NT2/D1 (cell line): ENCODE results near the gene PKN1.
A peak's percentile ranks its signal among the peaks of the same experiment; 100 is the strongest.

Source experiments
- DNase-seq: peaks from one replicate; pipeline ENCODE4 v3.0.0-alpha.2; 2011; ENCODE audit warnings: low read depth, low spot score
- H3K27me3 ChIP-seq: 2 replicates; pipeline ENCODE4 v1.6.0; 2011; ENCODE audit warnings: mild to moderate bottlenecking; ENCODE audit not compliant: insufficient read length, insufficient read depth
- H3K36me3 ChIP-seq: 2 replicates; pipeline ENCODE4 v1.6.1; 2011; ENCODE audit warnings: mild to moderate bottlenecking, low read length, mixed read lengths; ENCODE audit not compliant: insufficient read depth, insufficient read length
- H3K4me1 ChIP-seq: 2 replicates; pipeline ENCODE4 v1.5.1; 2011; ENCODE audit not compliant: insufficient read depth, insufficient read length
- H3K4me3 ChIP-seq: 2 replicates; pipeline ENCODE4 v1.5.1; 2011; ENCODE audit warnings: low read depth; ENCODE audit not compliant: insufficient read length
- H3K9ac ChIP-seq: 2 replicates; pipeline ENCODE4 v1.6.0; 2011; ENCODE audit warnings: low read depth; ENCODE audit not compliant: insufficient read length
- H3K9me3 ChIP-seq: 2 replicates; pipeline ENCODE4 v1.5.1; 2011; ENCODE audit warnings: mild to moderate bottlenecking, low read length; ENCODE audit not compliant: insufficient read depth
- SUZ12 ChIP-seq: IDR thresholded peaks from 2 replicates; pipeline ENCODE4 v1.6.1; 2011; ENCODE audit not compliant: insufficient read length, insufficient read depth; ENCODE audit errors: extremely low read depth
- YY1 ChIP-seq: IDR thresholded peaks from 2 replicates; pipeline ENCODE4 v1.6.1; 2011; ENCODE audit not compliant: insufficient read length, insufficient read depth
- ZNF274 ChIP-seq: IDR thresholded peaks from 2 replicates; pipeline ENCODE4 v1.6.1; 2011; ENCODE audit warnings: mild to moderate bottlenecking, low read depth, low read length

The PKN1 gene

DNA sequence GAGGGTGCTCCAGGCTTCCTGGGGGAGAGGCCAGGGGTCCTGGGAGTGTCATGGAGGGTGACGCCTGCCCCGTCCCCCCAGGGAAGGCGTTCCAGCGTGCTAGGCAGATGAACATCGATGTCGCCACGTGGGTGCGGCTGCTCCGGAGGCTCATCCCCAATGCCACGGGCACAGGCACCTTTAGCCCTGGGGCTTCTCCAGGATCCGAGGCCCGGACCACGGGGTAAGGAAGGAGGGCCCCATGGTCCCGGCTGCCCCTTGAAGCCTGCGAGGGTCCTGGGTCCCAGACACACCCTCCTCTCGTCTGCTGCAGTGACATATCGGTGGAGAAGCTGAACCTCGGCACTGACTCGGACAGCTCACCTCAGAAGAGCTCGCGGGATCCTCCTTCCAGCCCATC is 30.6 kb downstream of the PKN1 start:
- peaks cover 2% of the 10 kb centered on the region for H3K4me1 ChIP-seq
- H3K9ac ChIP-seq: peak overlapping the region; percentile 8
- H3K27me3 ChIP-seq: no peaks in the 10 kb centered on the region
- H3K9me3 ChIP-seq: no peaks in the 10 kb centered on the region
- TF ChIP-seq SUZ12: no peak
- no peak for TF ChIP-seq ZNF274
- no peak for TF ChIP-seq YY1
- no peak overlapping the region for H3K4me3 ChIP-seq
- no peak for DNase-seq
- H3K36me3 ChIP-seq: peaks cover 32% of the 10 kb centered on the region

DNA sequence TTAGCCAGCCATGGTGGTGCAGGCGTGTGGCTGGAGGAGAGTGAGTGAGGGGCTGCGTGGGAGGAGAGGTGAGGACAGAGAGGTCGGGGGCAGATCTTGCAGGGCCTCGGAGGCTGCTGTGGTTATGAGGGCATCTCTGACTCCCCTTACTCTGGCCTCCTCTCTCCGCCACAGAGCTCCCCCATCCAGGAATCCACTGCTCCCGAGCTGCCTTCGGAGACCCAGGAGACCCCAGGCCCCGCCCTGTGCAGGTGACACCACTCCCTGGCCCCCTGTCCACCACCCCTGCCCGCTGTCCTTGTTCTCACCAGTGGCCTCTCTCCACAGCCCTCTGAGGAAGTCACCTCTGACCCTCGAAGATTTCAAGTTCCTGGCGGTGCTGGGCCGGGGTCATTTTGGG is 34.3 kb downstream of the PKN1 start:
- H3K36me3 ChIP-seq: peaks cover 41% of the 10 kb centered on the region
- no peak overlapping the region for H3K4me3 ChIP-seq
- no peak for DNase-seq
- H3K27me3 ChIP-seq: no peaks in the 10 kb centered on the region
- peak overlapping the region; percentile 21 for H3K9ac ChIP-seq
- TF ChIP-seq SUZ12 (no peak), ZNF274 (no peak), YY1 (no peak)
- H3K9me3 ChIP-seq: no peaks in the 10 kb centered on the region
- H3K4me1 ChIP-seq: peaks cover 2% of the 10 kb centered on the region

DNA sequence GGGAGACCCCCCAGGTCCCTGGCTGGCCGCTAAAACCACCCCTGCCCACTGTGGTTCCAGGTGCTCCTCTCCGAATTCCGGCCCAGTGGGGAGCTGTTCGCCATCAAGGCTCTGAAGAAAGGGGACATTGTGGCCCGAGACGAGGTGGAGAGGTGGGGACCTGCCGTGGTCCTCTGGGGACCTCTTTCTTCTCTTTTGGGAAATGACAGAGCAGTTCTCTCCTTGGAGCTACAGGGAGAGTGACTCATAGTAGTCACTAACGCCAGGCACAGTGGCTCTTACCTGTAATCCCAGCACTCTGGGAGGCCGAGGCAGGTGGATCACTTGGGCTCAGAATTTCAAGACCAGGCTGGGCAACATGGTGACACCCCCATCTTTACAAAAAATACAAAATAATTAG is 34.7 kb downstream of the PKN1 start:
- TF ChIP-seq ZNF274 (no peak), YY1 (no peak)
- H3K9ac ChIP-seq: no peak overlapping the region
- no peak for DNase-seq
- H3K9me3 ChIP-seq: no peaks in the 10 kb centered on the region
- no peaks in the 10 kb centered on the region for H3K27me3 ChIP-seq
- peaks cover 3% of the 10 kb centered on the region for H3K4me1 ChIP-seq
- no peak overlapping the region for H3K4me3 ChIP-seq
- H3K36me3 ChIP-seq: peaks cover 41% of the 10 kb centered on the region

DNA sequence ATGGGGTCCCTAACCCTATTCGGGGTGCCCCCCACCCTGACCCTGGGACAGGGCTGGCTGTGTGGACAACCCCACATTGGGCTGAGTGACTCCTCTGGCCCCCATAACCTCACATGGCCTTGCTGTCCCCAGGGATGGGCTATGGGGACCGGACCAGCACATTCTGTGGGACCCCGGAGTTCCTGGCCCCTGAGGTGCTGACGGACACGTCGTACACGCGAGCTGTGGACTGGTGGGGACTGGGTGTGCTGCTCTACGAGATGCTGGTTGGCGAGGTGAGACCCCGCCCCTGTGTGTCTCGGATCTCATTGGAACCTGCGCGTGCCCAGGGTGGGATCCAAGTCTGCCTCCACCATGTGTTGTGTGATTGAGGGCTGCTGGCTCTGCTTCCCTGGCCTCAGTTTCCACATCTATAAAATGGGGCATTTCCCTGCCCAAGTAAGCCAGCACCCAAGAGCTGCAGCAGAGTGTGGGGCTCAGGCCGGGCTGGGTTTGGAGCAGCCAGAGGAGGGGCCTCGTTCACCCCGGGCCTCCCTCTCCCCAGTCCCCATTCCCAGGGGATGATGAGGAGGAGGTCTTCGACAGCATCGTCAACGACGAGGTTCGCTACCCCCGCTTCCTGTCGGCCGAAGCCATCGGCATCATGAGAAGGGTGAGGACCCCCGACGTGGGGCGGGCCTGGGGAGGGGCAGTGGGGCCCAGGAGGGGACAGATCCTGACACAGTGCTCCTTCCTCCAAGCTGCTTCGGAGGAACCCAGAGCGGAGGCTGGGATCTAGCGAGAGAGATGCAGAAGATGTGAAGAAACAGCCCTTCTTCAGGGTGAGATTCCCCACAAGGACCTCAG is 37.1 kb downstream of the PKN1 start:
- peaks cover 36% of the 10 kb centered on the region for H3K36me3 ChIP-seq
- no peaks in the 10 kb centered on the region for H3K27me3 ChIP-seq
- no peak for TF ChIP-seq ZNF274
- no peak for DNase-seq
- no peaks in the 10 kb centered on the region for H3K9me3 ChIP-seq
- peaks cover 14% of the 10 kb centered on the region for H3K4me1 ChIP-seq
- no peak overlapping the region for H3K9ac ChIP-seq
- no peak overlapping the region for H3K4me3 ChIP-seq

DNA sequence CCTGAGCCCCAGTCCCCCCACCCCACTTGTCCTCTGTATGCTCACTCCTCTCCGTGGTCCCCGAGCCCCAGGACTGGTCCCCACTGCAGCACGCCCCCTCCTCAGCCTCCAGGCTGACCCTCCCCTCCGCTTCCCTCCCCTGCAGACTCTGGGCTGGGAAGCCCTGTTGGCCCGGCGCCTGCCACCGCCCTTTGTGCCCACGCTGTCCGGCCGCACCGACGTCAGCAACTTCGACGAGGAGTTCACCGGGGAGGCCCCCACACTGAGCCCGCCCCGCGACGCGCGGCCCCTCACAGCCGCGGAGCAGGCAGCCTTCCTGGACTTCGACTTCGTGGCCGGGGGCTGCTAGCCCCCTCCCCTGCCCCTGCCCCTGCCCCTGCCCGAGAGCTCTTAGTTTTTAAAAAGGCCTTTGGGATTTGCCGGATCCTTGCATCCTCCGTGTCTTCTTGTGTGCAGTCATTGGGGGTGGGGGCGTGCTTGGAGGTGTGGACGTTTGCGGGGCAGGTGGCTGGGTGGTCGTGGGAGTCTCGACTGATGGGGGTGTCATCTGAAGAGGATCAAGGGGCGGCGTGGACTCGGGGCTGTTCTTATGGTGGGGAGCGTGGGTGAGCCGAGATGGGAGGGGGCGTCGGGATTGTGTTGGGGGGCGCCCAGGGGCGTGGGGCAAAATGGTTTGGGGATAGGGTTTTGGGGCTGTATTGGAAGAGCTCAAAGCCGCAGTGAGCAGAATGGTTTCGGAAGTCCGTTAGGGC is 38.5 kb downstream of the PKN1 start:
- Histone ChIP-seq H3K4me1 (peaks cover 21% of the 10 kb centered on the region), H3K9me3 (no peaks in the 10 kb centered on the region), H3K9ac (peak overlapping the region; percentile 87), H3K27me3 (no peaks in the 10 kb centered on the region), H3K36me3 (peaks cover 36% of the 10 kb centered on the region), H3K4me3 (peak overlapping the region; percentile 15)
- DNase-seq: no peak
- no peak for TF ChIP-seq SUZ12
- no peak for TF ChIP-seq ZNF274
- no peak for TF ChIP-seq YY1

DNA sequence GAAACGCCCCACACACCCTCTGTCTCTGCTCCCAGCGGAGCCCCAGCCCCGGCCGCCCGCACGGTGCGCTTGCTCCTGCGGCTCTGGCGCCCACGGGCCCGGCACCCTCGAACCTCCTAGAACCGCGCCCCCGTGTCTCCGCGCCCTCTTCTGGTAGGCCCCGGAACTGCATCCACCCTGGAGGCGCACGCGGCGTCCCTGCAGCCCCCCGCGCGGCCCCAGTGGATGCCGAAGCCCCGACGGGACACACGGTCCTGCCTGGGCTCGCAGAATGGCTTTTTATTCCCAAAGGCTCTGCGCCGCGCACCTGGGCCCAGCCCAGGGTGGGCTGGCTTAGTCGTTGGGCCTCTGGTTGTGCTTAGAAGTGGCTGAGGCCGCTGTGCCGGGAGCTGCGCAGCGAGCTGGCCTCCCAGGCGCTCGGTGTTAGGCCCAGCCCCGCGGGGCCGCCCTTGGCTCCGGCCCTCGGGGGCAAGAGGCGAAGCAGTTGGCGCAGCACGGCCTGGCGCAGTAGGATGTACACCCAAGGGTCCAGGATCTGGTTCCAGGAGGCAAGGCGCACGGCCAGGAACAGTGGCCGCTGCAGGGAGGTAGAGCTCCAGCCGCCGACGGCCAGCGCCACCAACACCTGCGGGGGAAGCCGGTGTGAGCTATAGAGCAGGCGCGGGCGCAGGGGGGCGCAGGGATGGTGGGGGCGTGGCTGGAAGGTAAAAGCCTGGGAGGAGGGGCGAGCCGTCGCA is 39.3 kb downstream of the PKN1 start:
- Histone ChIP-seq H3K9me3 (no peaks in the 10 kb centered on the region), H3K4me3 (peak overlapping the region; percentile 58), H3K9ac (peak overlapping the region; percentile 87), H3K36me3 (peaks cover 38% of the 10 kb centered on the region), H3K4me1 (peaks cover 28% of the 10 kb centered on the region), H3K27me3 (no peaks in the 10 kb centered on the region)
- DNase-seq: no peak
- TF ChIP-seq SUZ12 (no peak), ZNF274 (no peak), YY1 (no peak)
